A549 treated with CORT108297 at 1 μM for 4 hours (cell line): ENCODE results near the gene CCPG1. TPM values are rescaled to one million over a fixed set of nuclear protein-coding genes. Genes with fewer than 3 reads are reported as not detected.

Experiments
- total RNA-seq: library from RNA; stranded (reverse); fragments of 200-300 nt; extraction: Qiagen RNA extraction; gene quantifications from 5 replicates; pipeline ENCODE4 v1.2.3, GENCODE V29; 2022

CCPG1 gene, protein sequence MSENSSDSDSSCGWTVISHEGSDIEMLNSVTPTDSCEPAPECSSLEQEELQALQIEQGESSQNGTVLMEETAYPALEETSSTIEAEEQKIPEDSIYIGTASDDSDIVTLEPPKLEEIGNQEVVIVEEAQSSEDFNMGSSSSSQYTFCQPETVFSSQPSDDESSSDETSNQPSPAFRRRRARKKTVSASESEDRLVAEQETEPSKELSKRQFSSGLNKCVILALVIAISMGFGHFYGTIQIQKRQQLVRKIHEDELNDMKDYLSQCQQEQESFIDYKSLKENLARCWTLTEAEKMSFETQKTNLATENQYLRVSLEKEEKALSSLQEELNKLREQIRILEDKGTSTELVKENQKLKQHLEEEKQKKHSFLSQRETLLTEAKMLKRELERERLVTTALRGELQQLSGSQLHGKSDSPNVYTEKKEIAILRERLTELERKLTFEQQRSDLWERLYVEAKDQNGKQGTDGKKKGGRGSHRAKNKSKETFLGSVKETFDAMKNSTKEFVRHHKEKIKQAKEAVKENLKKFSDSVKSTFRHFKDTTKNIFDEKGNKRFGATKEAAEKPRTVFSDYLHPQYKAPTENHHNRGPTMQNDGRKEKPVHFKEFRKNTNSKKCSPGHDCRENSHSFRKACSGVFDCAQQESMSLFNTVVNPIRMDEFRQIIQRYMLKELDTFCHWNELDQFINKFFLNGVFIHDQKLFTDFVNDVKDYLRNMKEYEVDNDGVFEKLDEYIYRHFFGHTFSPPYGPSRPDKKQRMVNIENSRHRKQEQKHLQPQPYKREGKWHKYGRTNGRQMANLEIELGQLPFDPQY
- total RNA-seq = 34.0 to 41.3 TPM (median 36.5 TPM) in 5 replicates

GRCh38 chr15:55408012-55408928, at the start of gene CCPG1, which contains the start of gene PIERCE2:
TSS of gene CCPG1 (minus strand) at chr15:55408359. CDS start at chr15:55389424, 18,935 bp downstream.
TSS of gene PIERCE2 (plus strand) at chr15:55408495. CDS start at chr15:55408769, 274 bp downstream.

GRCh38 chr15:55318588-55319494, 89.3 kb downstream of the CCPG1 start, which contains the start of the genes PIGB and PIGBOS1:
TSS of gene PIGB (plus strand) at chr15:55319222. CDS start at chr15:55319251, 29 bp downstream.
TSS of gene PIGBOS1 (minus strand) at chr15:55319123. CDS start at chr15:55317792, 1,331 bp downstream.

Other genes starting within 250 kb of the CCPG1 start
- gene RSL24D1, start 211.4 kb downstream of the CCPG1 start, total RNA-seq = 95.5 to 119 TPM (median 98.6 TPM) in 5 replicates
- gene RAB27A, start 118.5 kb downstream of the CCPG1 start, total RNA-seq = 8.3 to 12.2 TPM (median 12.0 TPM) in 5 replicates
- gene PIGBOS1, start 89.2 kb downstream of the CCPG1 start, total RNA-seq = 22.7 to 29.3 TPM (median 27.0 TPM) in 5 replicates
- gene PIGB, start 89.1 kb downstream of the CCPG1 start, total RNA-seq = 12.0 to 14.4 TPM (median 12.2 TPM) in 5 replicates
- 4.3 to 4.8 TPM (median 4.6 TPM) in 5 replicates for gene PIERCE2, start 136 bp upstream of the CCPG1 start, total RNA-seq
- 7.6 to 11.0 TPM (median 9.5 TPM) in 5 replicates for gene DNAAF4, start 99.9 kb upstream of the CCPG1 start, total RNA-seq
- 6.0 to 7.2 TPM (median 6.7 TPM) in 5 replicates for gene PYGO1, start 180.0 kb upstream of the CCPG1 start, total RNA-seq